Astrocyte (in vitro differentiated cells and primary cell): ENCODE data around the gene TBC1D22B. TPM values are rescaled to one million over a fixed set of nuclear protein-coding genes. Genes with fewer than 3 reads are reported as not detected.

ENCODE experiments used
- DNase-seq: peaks from one replicate; pipeline ENCODE4 v3.0.0-alpha.2; 2010; ENCODE audit warnings: low read depth
- FAIRE-seq: peaks from 2 replicates; lab custom pipeline; 2011; peaks lifted over from hg19 to GRCh38; lab: Jason Lieb, UNC
- H2AFZ ChIP-seq: 2 replicates; pipeline ENCODE4 v1.6.0; 2012; ENCODE audit warnings: low read depth, low read length, inconsistent platforms
- H3K27ac ChIP-seq: 2 replicates; pipeline ENCODE4 v1.5.1; 2011; ENCODE audit warnings: low read depth, low read length, inconsistent platforms
- H3K27me3 ChIP-seq: 2 replicates; pipeline ENCODE4 v1.6.0; 2011; ENCODE audit warnings: low read length, inconsistent platforms; ENCODE audit not compliant: insufficient read depth
- H3K36me3 ChIP-seq: 2 replicates; pipeline ENCODE4 v1.5.1; 2011; ENCODE audit warnings: low read length, inconsistent platforms; ENCODE audit not compliant: insufficient read depth
- H3K4me1 ChIP-seq: 2 replicates; pipeline ENCODE4 v1.5.1; 2011; ENCODE audit warnings: low read length, inconsistent platforms; ENCODE audit not compliant: insufficient read depth
- H3K4me2 ChIP-seq: 2 replicates; pipeline ENCODE4 v1.6.0; 2012; ENCODE audit warnings: low read length, inconsistent platforms
- H3K4me3 ChIP-seq: 2 replicates; pipeline ENCODE4 v1.5.1; 2011; ENCODE audit warnings: low read depth, mild to moderate bottlenecking, low read length, inconsistent platforms; ENCODE audit not compliant: insufficient read depth
- H3K79me2 ChIP-seq: 2 replicates; pipeline ENCODE4 v1.6.0; 2012; ENCODE audit warnings: mild to moderate bottlenecking, low read length, inconsistent platforms; ENCODE audit not compliant: insufficient read depth
- H3K9ac ChIP-seq: 2 replicates; pipeline ENCODE4 v1.6.0; 2012; ENCODE audit warnings: mild to moderate bottlenecking, low read length, inconsistent platforms
- H3K9me3 ChIP-seq: 2 replicates; pipeline ENCODE4 v1.5.1; 2012; ENCODE audit warnings: low read depth, mild to moderate bottlenecking, low read length, inconsistent platforms; ENCODE audit not compliant: insufficient read depth
- H4K20me1 ChIP-seq: 2 replicates; pipeline ENCODE4 v1.6.0; 2012; ENCODE audit warnings: low read length, inconsistent platforms; ENCODE audit not compliant: insufficient read depth
- H3K27ac Mint-ChIP-seq: one replicate; pipeline ENCODE4 v1.8.0; 2021; ENCODE audit warnings: mild to moderate bottlenecking, mixed read lengths; ENCODE audit not compliant: unreplicated experiment
- H3K27me3 Mint-ChIP-seq: one replicate; pipeline ENCODE4 v1.8.0; 2021; ENCODE audit warnings: low read depth, mixed read lengths; ENCODE audit not compliant: unreplicated experiment
- H3K36me3 Mint-ChIP-seq: one replicate; pipeline ENCODE4 v1.8.0; 2021; ENCODE audit warnings: low read depth, mixed read lengths; ENCODE audit not compliant: unreplicated experiment
- H3K4me1 Mint-ChIP-seq: one replicate; pipeline ENCODE4 v1.8.0; 2021; ENCODE audit warnings: low read depth, mixed read lengths; ENCODE audit not compliant: unreplicated experiment
- H3K4me3 Mint-ChIP-seq: one replicate; pipeline ENCODE4 v1.8.0; 2021; ENCODE audit warnings: mild to moderate bottlenecking, moderate library complexity, mixed read lengths; ENCODE audit not compliant: unreplicated experiment
- H3K9me3 Mint-ChIP-seq: one replicate; pipeline ENCODE4 v1.8.0; 2021; ENCODE audit warnings: mild to moderate bottlenecking, mixed read lengths; ENCODE audit not compliant: unreplicated experiment
- CTCF ChIP-seq: IDR thresholded peaks from 2 replicates; pipeline ENCODE4 v1.5.1; 2011; ENCODE audit warnings: low read depth, mild to moderate bottlenecking, inconsistent platforms, low read length, moderate library complexity; ENCODE audit not compliant: insufficient read depth
- EZH2 ChIP-seq: IDR thresholded peaks from 2 replicates; pipeline ENCODE4 v1.6.1; 2012; ENCODE audit warnings: mild to moderate bottlenecking, low read length, inconsistent platforms; ENCODE audit not compliant: insufficient read depth
- total RNA-seq: library from RNA; stranded (reverse); gene quantifications from 2 replicates; pipeline ENCODE4 v1.2.1, GENCODE V29; 2021

TBC1D22B gene
- total RNA-seq, 1 donor from 2014 or later, result 10.8 TPM

GRCh38 chr6:37280162-37280887 is 22.8 kb downstream of the TBC1D22B start:
- Mint-ChIP-seq H3K27ac (no peak overlapping the region), H3K4me1 (peaks cover 5% of the 10 kb centered on the region), H3K36me3 (peaks cover 28% of the 10 kb centered on the region), H3K4me3 (no peak overlapping the region), H3K9me3 (no peaks in the 10 kb centered on the region), H3K27me3 (no peaks in the 10 kb centered on the region)
- Histone ChIP-seq H3K9me3 (no peaks in the 10 kb centered on the region), H4K20me1 (peaks cover 31% of the 10 kb centered on the region), H3K4me1 (peaks cover 4% of the 10 kb centered on the region), H3K36me3 (peaks cover 26% of the 10 kb centered on the region), H3K27ac (no peak overlapping the region), H3K4me3 (no peak overlapping the region), H3K9ac (no peak overlapping the region), H3K79me2 (peaks cover 37% of the 10 kb centered on the region), H2AFZ (no peak overlapping the region), H3K4me2 (no peak overlapping the region), H3K27me3 (no peaks in the 10 kb centered on the region)
- no peak for DNase-seq
- FAIRE-seq, result no peak
- TF ChIP-seq EZH2 (no peak), CTCF (no peak)

- Mint-ChIP-seq H3K9me3 (no peaks in the 10 kb centered on the region), H3K4me1 (peaks cover 5% of the 10 kb centered on the region), H3K4me3 (no peak overlapping the region), H3K36me3 (peaks cover 29% of the 10 kb centered on the region), H3K27me3 (no peaks in the 10 kb centered on the region), H3K27ac (no peak overlapping the region)
- Histone ChIP-seq H3K79me2 (peaks cover 22% of the 10 kb centered on the region), H3K4me3 (no peak overlapping the region), H3K4me2 (no peak overlapping the region), H2AFZ (no peak overlapping the region), H3K27me3 (no peaks in the 10 kb centered on the region), H4K20me1 (peaks cover 21% of the 10 kb centered on the region), H3K9ac (no peak overlapping the region), H3K27ac (no peak overlapping the region), H3K9me3 (no peaks in the 10 kb centered on the region), H3K36me3 (peaks cover 34% of the 10 kb centered on the region), H3K4me1 (peaks cover 4% of the 10 kb centered on the region)
- FAIRE-seq, result no peak
- TF ChIP-seq EZH2 (no peak), CTCF (no peak)
- no peak for DNase-seq
Observed at GRCh38 chr6:37282371-37282770, 24.8 kb downstream of the TBC1D22B start.

- DNase-seq (peak; percentile 42), FAIRE-seq (no peak)
- Histone ChIP-seq H3K27ac (no peak overlapping the region), H3K9me3 (no peaks in the 10 kb centered on the region), H3K4me1 (peaks cover 4% of the 10 kb centered on the region), H2AFZ (no peak overlapping the region), H3K79me2 (peaks cover 16% of the 10 kb centered on the region), H3K4me2 (no peak overlapping the region), H3K9ac (no peak overlapping the region), H4K20me1 (peaks cover 25% of the 10 kb centered on the region), H3K4me3 (no peak overlapping the region), H3K36me3 (peaks cover 37% of the 10 kb centered on the region), H3K27me3 (no peaks in the 10 kb centered on the region)
- Mint-ChIP-seq H3K9me3 (no peaks in the 10 kb centered on the region), H3K36me3 (peaks cover 33% of the 10 kb centered on the region), H3K27me3 (no peaks in the 10 kb centered on the region), H3K4me3 (no peak overlapping the region), H3K4me1 (peaks cover 5% of the 10 kb centered on the region), H3K27ac (no peak overlapping the region)
- no peak for TF ChIP-seq CTCF
- no peak for TF ChIP-seq EZH2
Observed at GRCh38 chr6:37283268-37283667, 25.7 kb downstream of the TBC1D22B start.
